Endothelial cell (in vitro differentiated cells): Measurements from ENCODE around the gene SOX21. TPM values are rescaled to one million over a fixed set of nuclear protein-coding genes. Genes with fewer than 3 reads are reported as not detected.

Experiments
- DNase-seq: peaks from one replicate; pipeline ENCODE4 v3.0.0; 2021; ENCODE audit warnings: low spot score
- H3K27ac Mint-ChIP-seq: one replicate; pipeline ENCODE4 v1.8.0; 2021; ENCODE audit warnings: mixed read lengths, inconsistent platforms; ENCODE audit not compliant: unreplicated experiment
- H3K27me3 Mint-ChIP-seq: one replicate; pipeline ENCODE4 v1.8.0; 2021; ENCODE audit warnings: mild to moderate bottlenecking, moderate library complexity, mixed read lengths, inconsistent platforms; ENCODE audit not compliant: unreplicated experiment
- H3K36me3 Mint-ChIP-seq: one replicate; pipeline ENCODE4 v1.8.0; 2021; ENCODE audit warnings: mild to moderate bottlenecking, low read depth, mixed read lengths, inconsistent platforms; ENCODE audit not compliant: unreplicated experiment
- H3K4me1 Mint-ChIP-seq: one replicate; pipeline ENCODE4 v1.8.0; 2021; ENCODE audit warnings: mild to moderate bottlenecking, mixed read lengths, inconsistent platforms; ENCODE audit not compliant: unreplicated experiment
- H3K4me3 Mint-ChIP-seq: one replicate; pipeline ENCODE4 v1.8.0; 2021; ENCODE audit warnings: mild to moderate bottlenecking, mixed read lengths, inconsistent platforms; ENCODE audit not compliant: unreplicated experiment
- H3K9me3 Mint-ChIP-seq: one replicate; pipeline ENCODE4 v1.8.0; 2021; ENCODE audit warnings: mixed read lengths, inconsistent platforms; ENCODE audit not compliant: unreplicated experiment
- total RNA-seq: library from RNA; stranded (reverse); fragmentation: NEBNext Ultra II Directional; extraction: Animal tissue kit (Norgen Biotek cat#: 25700); gene quantifications from one replicate; pipeline ENCODE4 v1.2.1, GENCODE V29; 2021; ENCODE audit not compliant: unreplicated experiment
- TF ChIP-seq, protein P1 (sequence below): fragments of 200-600 bp; sonication (generic); IDR thresholded peaks from one replicate; pipeline ENCODE4 v1.5.0; 2021; ENCODE audit warnings: antibody characterized with exemption; ENCODE audit not compliant: unreplicated experiment

SOX21 gene
- total RNA-seq, 1 donor from 2014 or later, result not detected

DNA sequence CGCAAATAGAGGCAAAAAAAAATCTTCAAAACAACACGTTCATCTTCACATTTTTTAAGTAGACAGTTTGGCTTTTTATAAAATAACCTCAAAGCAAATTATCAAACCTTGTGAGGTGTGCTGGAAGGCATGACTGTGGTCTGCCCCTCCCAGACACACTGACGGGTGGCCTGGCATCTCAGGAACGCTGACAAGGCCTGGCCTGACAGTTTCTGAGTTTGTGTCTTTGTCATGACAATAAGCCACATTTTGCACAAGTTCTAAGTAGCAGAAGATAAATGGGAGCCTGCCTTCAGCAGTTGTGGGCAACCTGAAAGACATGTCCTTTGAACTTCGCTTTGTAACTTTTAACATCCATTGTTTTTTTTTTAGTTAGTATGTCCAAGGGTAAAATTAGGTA, 38.5 kb downstream of the SOX21 start:
- no peaks in the 10 kb centered on the region for H3K4me1 Mint-ChIP-seq
- no peaks in the 10 kb centered on the region for H3K9me3 Mint-ChIP-seq
- peaks cover 7% of the 10 kb centered on the region for H3K27me3 Mint-ChIP-seq
- H3K4me3 Mint-ChIP-seq, result no peak overlapping the region
- H3K36me3 Mint-ChIP-seq, result no peaks in the 10 kb centered on the region
- DNase-seq, result no peak
- TF ChIP-seq, protein P1, sequence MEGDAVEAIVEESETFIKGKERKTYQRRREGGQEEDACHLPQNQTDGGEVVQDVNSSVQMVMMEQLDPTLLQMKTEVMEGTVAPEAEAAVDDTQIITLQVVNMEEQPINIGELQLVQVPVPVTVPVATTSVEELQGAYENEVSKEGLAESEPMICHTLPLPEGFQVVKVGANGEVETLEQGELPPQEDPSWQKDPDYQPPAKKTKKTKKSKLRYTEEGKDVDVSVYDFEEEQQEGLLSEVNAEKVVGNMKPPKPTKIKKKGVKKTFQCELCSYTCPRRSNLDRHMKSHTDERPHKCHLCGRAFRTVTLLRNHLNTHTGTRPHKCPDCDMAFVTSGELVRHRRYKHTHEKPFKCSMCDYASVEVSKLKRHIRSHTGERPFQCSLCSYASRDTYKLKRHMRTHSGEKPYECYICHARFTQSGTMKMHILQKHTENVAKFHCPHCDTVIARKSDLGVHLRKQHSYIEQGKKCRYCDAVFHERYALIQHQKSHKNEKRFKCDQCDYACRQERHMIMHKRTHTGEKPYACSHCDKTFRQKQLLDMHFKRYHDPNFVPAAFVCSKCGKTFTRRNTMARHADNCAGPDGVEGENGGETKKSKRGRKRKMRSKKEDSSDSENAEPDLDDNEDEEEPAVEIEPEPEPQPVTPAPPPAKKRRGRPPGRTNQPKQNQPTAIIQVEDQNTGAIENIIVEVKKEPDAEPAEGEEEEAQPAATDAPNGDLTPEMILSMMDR, result no peak
- no peak overlapping the region for H3K27ac Mint-ChIP-seq

DNA sequence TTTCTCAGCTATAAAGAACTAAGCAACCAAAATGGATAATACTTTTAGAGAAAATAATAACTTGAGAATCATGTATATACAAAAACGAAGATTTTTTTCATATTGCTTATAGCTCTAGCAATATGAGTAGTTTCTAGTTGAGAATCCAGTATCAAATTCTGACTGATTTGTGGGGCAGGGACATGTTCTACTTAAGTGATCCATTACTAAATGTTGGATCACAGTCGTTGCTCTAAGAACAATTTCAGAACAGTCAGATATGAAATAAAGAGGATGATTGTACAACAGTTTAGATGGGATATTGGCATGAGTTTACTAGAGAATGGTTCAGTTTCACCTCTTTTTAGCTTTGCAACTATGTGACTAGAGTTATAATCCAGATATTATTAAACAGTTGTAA, 39.9 kb downstream of the SOX21 start:
- Mint-ChIP-seq H3K27ac (no peak overlapping the region), H3K9me3 (no peaks in the 10 kb centered on the region), H3K36me3 (no peaks in the 10 kb centered on the region), H3K4me1 (no peaks in the 10 kb centered on the region), H3K27me3 (peaks cover 3% of the 10 kb centered on the region), H3K4me3 (no peak overlapping the region)
- TF ChIP-seq, protein P1, result no peak
- DNase-seq, result no peak

DNA sequence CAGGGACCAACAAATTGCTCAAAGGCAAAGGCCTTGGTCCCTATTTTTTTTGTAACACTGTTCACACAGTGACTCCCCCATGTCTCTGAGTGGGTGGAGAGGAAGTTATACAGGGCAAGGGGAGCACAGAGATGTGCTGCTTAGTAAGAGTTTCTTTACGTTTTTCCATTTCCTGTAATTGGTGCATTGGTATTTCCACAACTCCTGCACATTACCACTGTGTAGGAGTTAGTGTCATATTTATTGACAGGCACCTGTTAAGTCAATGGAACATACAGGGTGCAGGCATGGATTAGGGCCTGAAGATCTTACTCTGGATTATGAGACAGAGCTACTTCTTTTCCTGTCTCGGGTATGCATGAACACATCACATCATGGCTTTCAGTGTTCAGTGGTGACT, 45.2 kb downstream of the SOX21 start:
- no peak overlapping the region for H3K27ac Mint-ChIP-seq
- H3K4me1 Mint-ChIP-seq, result no peaks in the 10 kb centered on the region
- H3K9me3 Mint-ChIP-seq, result no peaks in the 10 kb centered on the region
- peaks cover 1% of the 10 kb centered on the region for H3K27me3 Mint-ChIP-seq
- H3K4me3 Mint-ChIP-seq, result no peak overlapping the region
- no peak for DNase-seq
- no peaks in the 10 kb centered on the region for H3K36me3 Mint-ChIP-seq
- TF ChIP-seq, protein P1, result no peak

DNA sequence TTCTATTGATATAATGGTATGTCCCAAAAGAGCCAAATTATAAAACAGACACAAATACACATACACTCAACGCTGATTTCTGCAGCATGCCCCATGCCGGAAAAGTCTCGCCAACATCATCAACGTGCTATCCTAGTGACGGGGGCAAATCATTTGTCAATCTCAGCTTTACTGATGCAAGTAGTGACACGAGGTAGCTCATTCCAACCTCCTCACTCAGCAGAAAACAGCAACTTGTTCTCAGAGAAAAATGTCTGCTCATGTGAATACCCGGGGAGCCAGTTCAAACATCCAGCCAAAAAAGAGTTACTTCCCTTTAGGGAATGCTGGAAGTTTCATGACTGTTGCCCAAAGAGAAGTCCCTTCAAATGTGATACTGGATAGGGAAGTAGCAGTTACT, 46.3 kb downstream of the SOX21 start:
- TF ChIP-seq, protein P1, result no peak
- no peak overlapping the region for H3K27ac Mint-ChIP-seq
- no peak overlapping the region for H3K4me3 Mint-ChIP-seq
- H3K9me3 Mint-ChIP-seq, result no peaks in the 10 kb centered on the region
- no peaks in the 10 kb centered on the region for H3K4me1 Mint-ChIP-seq
- H3K36me3 Mint-ChIP-seq, result no peaks in the 10 kb centered on the region
- DNase-seq, result no peak
- peaks cover 1% of the 10 kb centered on the region for H3K27me3 Mint-ChIP-seq

DNA sequence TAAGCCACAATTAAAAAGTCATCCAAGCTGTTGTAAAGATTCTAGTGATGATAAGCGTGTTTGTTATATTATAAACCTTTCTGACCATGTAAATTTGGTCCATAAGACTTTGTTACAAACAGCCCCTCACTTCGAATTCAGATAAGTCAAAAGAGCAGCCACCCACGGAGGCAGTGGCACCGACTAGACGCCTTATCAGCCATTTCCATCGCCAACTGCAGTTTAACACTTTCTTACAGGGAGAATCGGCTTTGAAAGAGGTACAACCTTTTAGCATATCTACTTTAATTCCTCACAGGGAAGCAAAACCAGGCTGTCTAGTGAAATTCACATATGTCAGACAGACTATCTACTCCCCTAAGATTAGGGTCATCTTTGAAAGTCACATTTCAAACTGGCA, 47.5 kb downstream of the SOX21 start:
- H3K4me3 Mint-ChIP-seq, result no peak overlapping the region
- no peak for DNase-seq
- H3K9me3 Mint-ChIP-seq, result no peaks in the 10 kb centered on the region
- TF ChIP-seq, protein P1, result no peak
- peaks cover 1% of the 10 kb centered on the region for H3K27me3 Mint-ChIP-seq
- no peaks in the 10 kb centered on the region for H3K36me3 Mint-ChIP-seq
- no peak overlapping the region for H3K27ac Mint-ChIP-seq
- H3K4me1 Mint-ChIP-seq, result peaks cover 2% of the 10 kb centered on the region
